ENCODE measurements around the gene CENPX.

CENPX gene

DNA sequence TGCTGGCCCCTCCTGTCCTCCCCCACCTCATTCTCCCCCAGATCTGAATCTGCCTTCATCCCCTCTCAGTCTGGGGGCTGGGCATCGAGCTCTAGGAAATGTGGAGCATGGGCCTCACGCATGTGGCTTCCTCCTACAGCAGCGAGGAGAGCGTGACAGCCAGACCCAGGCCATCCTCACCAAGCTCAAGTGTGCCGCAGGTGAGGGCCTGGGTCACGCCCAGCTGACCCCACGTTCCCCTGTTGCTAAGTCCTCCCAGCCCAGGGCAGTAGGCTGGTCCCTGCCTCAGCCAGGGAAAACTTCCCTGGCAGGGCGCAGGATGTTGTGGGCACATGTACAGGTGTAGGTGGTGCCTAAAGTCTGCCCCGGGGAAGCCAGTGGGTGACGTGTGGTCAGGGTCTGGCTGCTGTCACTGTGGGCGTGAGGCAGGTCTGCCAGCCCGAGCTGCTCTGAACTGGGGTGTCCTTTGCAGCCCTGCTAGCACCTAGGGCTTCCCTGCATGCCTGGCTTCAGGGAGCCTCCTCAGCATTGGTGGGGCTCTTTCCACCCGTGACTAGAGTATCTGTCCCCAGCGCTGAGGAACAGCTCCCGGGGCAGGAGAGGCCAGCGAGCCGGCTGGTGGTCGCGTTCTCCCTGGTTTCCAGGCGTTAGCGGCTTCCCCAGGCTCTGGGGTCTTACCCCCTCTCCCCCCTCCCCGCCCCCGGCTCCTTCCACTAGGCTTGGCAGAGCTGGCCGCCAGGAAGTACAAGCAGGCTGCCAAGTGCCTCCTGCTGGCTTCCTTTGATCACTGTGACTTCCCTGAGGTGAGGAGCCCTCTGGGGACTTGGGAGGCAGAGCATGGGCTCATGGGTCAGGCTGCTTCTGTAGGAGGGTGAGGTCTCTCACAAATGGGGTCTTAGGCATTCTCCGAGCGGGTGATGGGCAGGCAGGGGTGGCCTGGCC is 32.6 kb upstream of the CENPX start:
- DNase-seq (ENCODE audit: low read depth in 2 of 2, low spot score in 1 of 2): no peak

DNA sequence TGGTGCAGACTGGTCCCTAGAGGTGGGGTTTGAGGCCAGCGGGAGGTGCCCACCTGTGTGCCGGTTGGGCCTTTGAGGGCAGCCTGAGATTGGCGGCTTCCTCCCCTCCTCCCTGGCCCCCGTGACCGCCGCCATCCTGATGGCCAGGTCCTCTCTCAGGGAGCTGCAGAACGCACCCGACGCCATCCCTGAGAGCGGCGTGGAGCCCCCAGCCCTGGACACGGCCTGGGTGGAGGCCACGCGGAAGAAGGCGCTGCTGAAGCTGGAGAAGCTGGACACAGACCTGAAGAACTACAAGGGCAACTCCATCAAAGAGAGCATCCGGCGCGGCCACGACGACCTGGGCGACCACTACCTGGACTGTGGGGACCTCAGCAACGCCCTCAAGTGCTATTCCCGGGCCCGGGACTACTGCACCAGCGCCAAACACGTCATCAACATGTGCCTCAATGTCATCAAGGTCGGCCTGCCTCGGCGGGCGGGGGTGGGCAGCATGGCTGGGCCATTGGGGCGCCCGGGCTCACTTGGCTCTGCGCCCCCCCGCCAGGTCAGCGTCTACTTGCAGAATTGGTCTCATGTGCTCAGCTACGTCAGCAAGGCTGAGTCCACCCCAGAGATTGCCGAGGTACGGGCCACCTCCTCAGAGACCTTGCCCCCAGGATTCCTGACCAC is 31.8 kb upstream of the CENPX start:
- no peak for DNase-seq (ENCODE audit: low read depth in 2 of 2, low spot score in 1 of 2)

GRCh38 chr17:82053556-82054263 is 31.0 kb upstream of the CENPX start:
- DNase-seq (ENCODE audit: low read depth in 2 of 2, low spot score in 1 of 2): no peak

DNA sequence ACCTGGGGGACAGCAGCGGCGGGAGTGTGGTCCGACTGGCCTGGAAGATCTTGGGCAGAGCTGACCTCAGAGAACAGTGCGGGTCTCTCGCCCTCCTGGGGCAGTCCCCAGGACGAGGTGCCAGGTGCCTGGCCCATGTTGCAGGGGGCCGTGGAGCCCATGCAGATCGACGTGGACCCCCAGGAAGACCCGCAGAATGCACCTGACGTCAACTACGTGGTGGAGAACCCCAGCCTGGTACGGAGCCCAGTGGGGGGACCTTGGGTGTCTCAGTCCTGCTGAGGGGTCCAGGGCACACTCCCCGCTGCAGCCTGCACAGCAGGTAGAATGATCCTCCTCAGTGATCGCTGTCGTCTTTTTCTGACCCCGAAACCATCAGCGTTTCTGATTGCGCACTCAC is 30.5 kb upstream of the CENPX start:
- DNase-seq (ENCODE audit: low read depth in 2 of 2, low spot score in 1 of 2): no peak

DNA sequence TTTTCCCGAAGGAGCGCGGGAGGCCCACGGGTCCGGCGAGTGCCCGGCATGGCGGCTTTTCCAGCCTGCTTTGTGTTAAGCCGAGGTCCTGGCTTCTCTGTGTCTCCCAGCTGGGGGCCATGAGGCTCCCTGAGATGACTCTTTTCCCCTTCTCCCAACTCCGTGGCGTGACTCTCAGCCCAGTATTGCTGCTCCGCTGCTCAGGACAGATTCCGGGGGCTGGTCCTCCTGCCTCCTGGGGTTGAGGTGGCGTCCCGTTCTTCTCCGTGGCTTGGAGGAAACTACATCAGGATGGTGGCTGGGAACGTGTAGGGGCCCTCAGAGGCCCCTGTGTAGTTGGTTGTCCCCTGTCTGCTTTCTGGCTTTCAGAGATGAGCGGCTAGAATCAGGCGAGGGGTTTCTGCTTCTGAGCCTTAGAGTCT is 30.0 kb upstream of the CENPX start:
- no peak for DNase-seq (ENCODE audit: low read depth in 2 of 2, low spot score in 1 of 2)

DNA sequence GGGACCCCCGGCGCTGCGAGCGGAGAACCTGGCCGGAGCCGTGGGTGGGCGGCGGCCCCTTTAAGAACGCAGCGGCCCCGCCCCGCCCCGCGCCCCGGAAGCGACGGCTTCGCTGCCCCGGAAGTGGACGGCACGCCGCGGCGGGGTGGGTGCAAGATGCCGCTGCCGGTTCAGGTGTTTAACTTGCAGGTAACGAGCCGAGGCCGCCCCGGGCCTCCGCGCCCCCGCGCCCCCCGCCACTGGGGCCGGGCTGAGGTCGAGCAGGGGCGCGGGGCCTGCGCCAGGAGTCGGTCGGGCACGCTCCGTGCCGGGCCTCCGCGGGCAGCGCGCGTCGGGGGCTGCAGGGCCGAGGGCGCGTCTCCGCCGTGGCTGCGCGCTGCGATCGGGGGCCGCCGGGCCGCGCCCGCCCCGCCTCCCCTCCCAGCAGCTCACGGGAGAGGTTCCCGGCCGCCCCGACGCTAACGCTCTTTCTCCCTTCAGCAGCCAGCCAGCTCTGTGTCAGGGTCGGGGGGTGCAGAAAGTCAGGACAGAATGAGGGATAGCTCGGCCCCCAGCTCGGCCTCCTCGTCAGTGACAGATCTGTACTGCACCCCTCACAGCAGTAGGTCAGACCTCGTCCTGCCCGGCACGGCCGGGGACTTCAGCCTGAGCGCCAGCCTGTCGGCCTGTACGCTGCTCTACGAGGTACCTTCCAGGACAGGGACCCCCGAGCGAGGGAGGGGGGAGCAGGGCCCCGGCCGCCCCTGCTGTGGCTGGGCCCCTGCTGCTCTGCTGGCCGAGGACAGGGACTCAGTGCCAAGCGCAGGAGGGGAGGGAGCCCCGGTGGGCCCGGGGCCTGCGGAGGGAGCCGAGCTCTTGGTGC is 29.3 kb upstream of the CENPX start, which contains the start of the genes GPS1 and RFNG:
Gene GPS1, plus strand, starts transcription at position 123 of the 862 bp plus-strand sequence. Its CDS starts 34 bp downstream, at position 157.
Gene RFNG, minus strand, starts transcription at position 36 of the 862 bp plus-strand sequence. CDS start 45 bp downstream, outside the sequence.
- peak; percentile 60 to 61 for DNase-seq (ENCODE audit: low read depth in 2 of 2, low spot score in 1 of 2)

- DNase-seq (ENCODE audit: low read depth in 2 of 2, low spot score in 1 of 2): no peak
Observed at GRCh38 chr17:82050761-82051641, 28.3 kb upstream of the CENPX start.

DNA sequence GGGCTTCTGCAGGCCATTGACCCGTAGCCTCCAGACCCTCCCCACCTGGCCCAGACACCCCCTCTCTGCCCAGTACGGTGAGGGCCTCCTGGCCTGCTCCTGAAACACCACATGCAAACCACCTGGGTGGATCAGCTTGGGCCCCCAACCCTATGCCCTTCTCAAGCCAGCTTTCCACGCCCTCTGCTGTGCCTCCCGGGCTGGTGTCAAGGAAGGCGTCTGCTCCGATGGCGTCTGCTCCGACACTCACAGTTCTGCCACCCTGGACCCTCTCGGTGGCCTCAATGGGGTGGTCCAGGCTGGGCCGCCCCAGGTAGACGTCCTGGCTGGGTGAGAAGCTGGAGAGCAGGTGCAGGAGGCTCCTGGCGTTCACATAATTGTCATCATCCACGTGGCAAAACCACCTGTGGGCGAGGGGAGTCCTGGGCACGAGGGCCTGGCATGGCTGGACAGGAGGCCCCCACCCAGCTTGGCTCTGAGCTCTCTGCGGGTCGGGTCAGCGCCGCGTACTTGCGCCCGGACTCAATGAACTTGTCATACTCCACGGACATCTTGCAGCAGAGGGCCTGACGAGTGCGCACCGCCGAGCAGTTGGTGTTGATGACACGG is 27.6 kb upstream of the CENPX start:
- DNase-seq (ENCODE audit: low read depth in 2 of 2, low spot score in 1 of 2): no peak

DNA sequence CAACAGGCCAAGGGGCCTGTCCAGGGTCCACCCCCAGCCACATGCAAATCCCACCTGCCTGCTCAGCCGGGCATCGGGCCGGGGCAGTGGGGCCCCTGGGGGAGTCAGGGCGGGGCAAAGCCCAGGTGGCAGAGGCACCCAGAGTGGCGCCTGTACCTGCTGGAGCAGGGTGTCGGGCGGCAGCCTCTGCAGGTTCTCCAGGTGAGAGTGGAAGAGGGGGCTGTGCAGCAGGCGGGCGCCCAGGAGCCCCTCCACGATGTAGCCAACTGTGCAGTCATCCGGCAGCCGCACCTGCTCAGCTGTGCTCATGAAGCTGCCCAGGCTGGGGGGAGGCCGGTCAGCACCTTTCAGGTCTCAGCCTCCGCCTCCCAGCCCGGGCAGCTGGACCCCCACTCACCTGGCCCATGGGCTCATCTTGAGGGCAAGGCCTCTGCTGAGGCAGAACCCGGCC is 26.9 kb upstream of the CENPX start:
- no peak for DNase-seq (ENCODE audit: low read depth in 2 of 2, low spot score in 1 of 2)

DNA sequence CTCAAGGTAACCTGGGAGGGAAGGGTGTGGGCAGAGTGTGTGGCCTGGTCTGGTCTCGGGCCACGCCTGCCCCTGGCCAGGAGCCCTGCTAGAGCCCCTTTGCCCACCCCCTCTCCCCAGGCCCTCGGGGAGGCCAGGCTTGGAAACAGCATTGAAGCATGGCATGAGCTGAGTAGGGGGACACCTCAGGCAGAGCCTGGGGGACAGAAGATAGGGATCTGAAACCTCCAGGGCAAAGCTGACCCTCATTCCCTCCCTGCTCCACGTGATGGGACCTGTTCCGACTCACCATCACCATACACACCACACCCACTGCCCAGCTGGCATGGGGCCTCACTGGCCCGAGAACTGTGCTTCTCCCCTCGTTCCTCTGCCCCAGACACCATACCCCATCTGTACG is 26.4 kb upstream of the CENPX start:
- DNase-seq (ENCODE audit: low read depth in 2 of 2, low spot score in 1 of 2): no peak

- no peak for DNase-seq (ENCODE audit: low read depth in 2 of 2, low spot score in 1 of 2)
Observed at GRCh38 chr17:82048571-82048971, 25.9 kb upstream of the CENPX start.

- DNase-seq (ENCODE audit: low read depth in 2 of 2, low spot score in 1 of 2): no peak
Observed at GRCh38 chr17:82047914-82048570, 25.4 kb upstream of the CENPX start.

DNA sequence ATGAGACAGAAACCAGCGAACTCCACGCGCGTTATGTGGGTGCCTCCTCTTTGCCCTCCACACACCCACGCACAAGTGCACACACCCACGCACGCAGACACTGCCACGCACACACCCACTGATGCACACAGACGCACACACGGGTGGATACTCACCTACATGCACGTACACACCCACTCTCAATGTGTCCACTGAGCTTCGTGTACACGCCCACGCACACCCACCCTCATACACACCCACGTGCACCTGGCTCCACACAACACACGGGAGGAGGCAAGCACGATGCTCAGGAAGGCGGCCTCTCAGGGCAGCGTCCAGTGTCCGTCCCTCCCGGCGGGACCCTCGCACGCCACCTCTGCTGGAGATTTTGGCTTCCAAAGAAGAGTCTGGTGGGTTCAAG is 24.7 kb upstream of the CENPX start:
- DNase-seq (ENCODE audit: low read depth in 2 of 2, low spot score in 1 of 2): no peak

GRCh38 chr17:82046903-82047302 is 24.2 kb upstream of the CENPX start:
- DNase-seq (ENCODE audit: low read depth in 2 of 2, low spot score in 1 of 2): no peak

DNA sequence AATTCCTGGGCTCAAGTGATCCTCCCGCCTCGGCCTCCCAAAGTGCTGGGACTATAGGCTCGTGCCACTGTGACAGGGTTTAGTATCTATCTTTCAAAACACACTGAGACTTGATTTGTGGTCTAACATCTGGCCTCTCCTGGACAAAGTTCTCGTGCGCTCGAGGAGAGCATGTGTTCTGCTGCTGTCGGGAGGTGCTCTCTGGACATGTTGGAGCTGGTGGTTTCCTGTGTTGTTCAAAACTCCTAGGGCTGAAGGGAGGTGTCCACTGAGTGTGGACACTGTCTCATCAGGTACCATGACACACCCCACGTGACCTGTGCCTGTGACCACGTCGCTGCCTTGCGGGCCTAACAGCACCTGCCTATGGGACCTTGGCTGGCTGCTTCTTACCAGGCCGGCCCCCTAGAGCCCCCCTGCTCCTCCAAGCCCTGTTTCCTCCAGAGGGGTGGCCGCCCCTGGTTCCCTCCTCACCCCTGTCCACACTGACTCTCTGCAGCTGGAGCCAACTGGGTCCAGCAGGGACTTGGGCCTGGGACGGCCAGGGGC is 23.3 kb upstream of the CENPX start:
- no peak for DNase-seq (ENCODE audit: low read depth in 2 of 2, low spot score in 1 of 2)

DNA sequence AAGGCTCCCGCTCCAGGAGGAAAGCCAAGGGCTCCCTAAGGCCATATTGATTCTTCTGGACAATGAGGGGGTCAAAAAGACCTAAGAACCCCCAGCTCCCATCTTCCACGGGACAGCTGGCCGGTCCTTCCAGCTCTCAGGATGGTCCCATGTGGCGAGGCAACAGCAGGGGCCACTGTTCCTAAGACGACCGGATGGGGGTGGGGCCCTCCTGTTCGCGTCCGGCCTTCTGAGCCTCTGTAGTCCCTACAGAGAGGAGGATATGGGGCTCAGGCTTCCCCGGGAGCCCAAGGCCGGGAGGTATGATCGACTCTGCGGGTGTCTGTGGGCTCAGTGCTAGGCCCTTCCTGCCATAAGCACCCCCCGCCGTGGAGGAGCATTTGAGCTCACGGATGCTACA is 20.8 kb upstream of the CENPX start:
- no peak for DNase-seq (ENCODE audit: low read depth in 2 of 2, low spot score in 1 of 2)

DNA sequence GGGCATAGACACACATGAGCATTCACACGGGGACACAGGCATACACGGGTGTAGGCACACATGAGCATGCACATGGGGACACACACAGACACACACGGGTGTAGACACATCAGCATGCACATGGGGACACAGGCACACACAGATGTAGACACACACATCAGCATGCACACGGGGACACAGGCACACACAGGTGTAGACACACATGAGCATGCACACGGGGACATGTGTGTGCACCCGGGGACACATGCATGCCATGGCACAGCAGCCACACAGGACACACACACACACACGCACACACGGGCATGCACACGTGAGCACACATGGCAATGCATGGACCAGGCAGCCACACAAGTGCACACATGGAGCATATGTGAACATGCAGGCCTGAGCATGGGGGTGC is 20.0 kb upstream of the CENPX start:
- no peak for DNase-seq (ENCODE audit: low read depth in 2 of 2, low spot score in 1 of 2)

DNA sequence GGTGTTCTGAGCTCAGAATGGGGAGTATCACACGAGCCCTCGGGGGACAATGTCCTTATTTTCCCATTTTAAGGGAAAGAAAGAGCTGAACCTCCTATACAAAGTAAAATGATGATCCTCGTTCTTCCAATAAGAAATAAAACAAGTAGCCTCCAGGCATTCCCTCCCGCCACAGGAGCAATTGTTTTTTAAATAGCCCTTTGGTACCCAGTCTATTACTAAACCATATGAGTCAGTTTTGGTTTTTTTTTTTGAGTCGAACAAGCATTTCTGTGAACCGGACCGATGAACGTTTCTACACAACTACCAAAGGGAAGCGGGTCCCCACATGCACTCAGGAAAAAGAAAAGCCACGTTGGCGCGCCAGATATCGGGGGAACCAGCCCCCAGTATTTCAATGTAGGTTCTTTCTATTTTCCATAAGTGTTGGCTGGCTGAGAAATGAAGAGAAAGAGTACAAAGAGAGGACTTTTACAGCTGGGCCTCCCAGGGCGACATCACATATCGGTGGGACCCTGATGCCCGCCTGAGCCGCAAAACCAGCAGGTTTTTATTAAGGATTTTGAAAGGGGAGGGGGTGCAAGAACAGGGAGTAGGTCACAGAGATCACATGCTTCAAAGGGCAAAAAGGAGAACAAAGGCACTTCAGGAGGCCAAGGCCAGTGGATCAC is 18.6 kb upstream of the CENPX start:
- no peak for DNase-seq (ENCODE audit: low read depth in 2 of 2, low spot score in 1 of 2)

Data from stimulated activated CD8-positive, alpha-beta memory T cell treated with anti-CD3 and anti-CD28 coated beads, Interleukin-4, amount 100 ng/mL, for 4 hours (primary cell).